ENCODE results near the gene PHACTR1. TPM values are rescaled to one million over a fixed set of nuclear protein-coding genes. Genes with fewer than 3 reads are reported as not detected.

The PHACTR1 gene
- total and polyA plus RNA-seq, 9 of the 15 experiments (the other 6 are each of a cell fraction or from before 2014, with no cell fraction given), result 11.5 to 32.6 (median 22.0) TPM

DNA sequence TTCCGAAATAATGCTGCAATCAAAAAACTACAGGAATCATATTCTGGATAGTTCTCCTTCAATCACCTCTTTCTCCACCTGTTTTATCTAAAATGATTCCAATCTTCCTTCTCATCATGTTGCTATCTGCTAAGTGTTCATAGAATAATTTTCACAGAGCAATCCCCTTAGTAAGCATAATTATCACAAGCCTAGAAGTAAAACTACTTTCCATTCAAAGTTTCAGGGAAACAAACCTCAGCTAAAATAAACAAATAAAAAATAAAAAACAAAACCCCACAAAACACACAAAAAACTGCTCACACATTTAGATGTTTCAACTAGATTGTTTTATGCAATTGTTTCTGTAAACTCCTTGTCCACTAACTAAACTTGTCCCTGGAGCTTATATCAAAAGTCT is 291.2 kb downstream of the PHACTR1 start:
- H2AFZ ChIP-seq (ENCODE audit: low read depth, low read length), result no peak overlapping the region
- ChIA-PET CTCF (ENCODE audit: low intra/inter-chr PET ratio) (no interaction called here), POLR2A (no interaction called here)
- ATAC-seq, result no peak
- no peak overlapping the region for H3K27ac ChIP-seq (ENCODE audit: extremely low read depth, low read depth, low read length)
- no peak overlapping the region for H3K9ac ChIP-seq (ENCODE audit: insufficient read depth in 1 of 2, low read depth in 2 of 2, low read length in 2 of 2)
- H3K4me1 ChIP-seq (replicated peaks in 1 of 2; ENCODE audit: control insufficient read depth in 2 of 2, insufficient read depth in 2 of 2, low read length in 2 of 2), result peaks cover 0 to 5% of the 10 kb centered on the region in 2 experiments; a peak in 2 of 5 replicates
- intact Hi-C loops (cut with micrococcal nuclease), result no loop called here
- H3K27me3 ChIP-seq (ENCODE audit: control insufficient read depth in 2 of 2, insufficient read depth in 2 of 2, low read length in 2 of 2), result peaks cover 17 to 24% of the 10 kb centered on the region in 2 experiments
- no peaks in the 10 kb centered on the region; the same call in 1 of the 2 replicates for H4K20me1 ChIP-seq (replicated peaks; ENCODE audit: control insufficient read depth, insufficient read depth, low read length)
- 20% methylated on average over 1 of the region's 1 CpG for WGBS (ENCODE audit: insufficient coverage, low coverage, missing lambda C conversion rate)
- no peaks in the 10 kb centered on the region for H3K9me1 ChIP-seq (ENCODE audit: control insufficient read depth, insufficient read depth, low read length)
- FAIRE-seq, result no peak
- no peak overlapping the region for H3K4me3 ChIP-seq
- H3K79me2 ChIP-seq (ENCODE audit: control insufficient read depth, insufficient read depth, low read length), result no peaks in the 10 kb centered on the region
- no peak overlapping the region for H3K4me2 ChIP-seq (ENCODE audit: insufficient read depth, low read length)
- no peaks in the 10 kb centered on the region for H3K36me3 ChIP-seq (ENCODE audit: control insufficient read depth, insufficient read depth, low read length)
- H3K9me3 ChIP-seq (replicated peaks; ENCODE audit: control insufficient read depth, insufficient read depth, low read depth, low read length), result no peaks in the 10 kb centered on the region
- BruUV-seq (replicated peaks), result no TSS peak
- DNase-seq (ENCODE audit: extremely low read depth in 1 of 4, low spot score in 3 of 4), result no peak
- in situ Hi-C loops (cut with MboI), result no loop called here
- TF ChIP-seq BRD9 (IDR thresholded peaks at IDR 0.05; ENCODE audit: low read depth, partially characterized antibody) (no peak), ZNF316 (IDR thresholded peaks at IDR 0.05) (peak; percentile 49), C11orf30 (IDR thresholded peaks at IDR 0.05; ENCODE audit: low read depth) (peak; percentile 32; the same call in 1 of the 2 replicates)

DNA sequence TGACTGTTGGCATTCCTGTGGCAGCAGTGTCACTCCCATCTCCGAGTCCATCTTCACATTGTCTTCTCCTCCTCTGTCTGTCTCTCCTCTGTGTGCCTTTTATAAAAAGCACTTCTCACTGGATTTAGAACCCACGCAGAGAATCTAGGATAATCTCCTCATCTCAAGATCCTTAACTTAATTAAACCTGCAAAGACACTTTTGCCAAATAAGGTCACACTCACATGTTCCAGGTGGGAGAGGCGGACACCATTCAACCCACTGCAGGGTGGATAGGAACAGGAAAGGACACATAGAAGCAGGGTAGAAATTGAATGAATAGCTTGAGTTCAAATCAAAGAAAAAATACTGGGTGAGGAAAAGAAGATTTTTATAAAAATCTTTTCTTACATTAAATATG is 292.5 kb downstream of the PHACTR1 start:
- Histone ChIP-seq H3K27ac (ENCODE audit: extremely low read depth, low read depth, low read length) (no peak overlapping the region), H2AFZ (ENCODE audit: low read depth, low read length) (no peak overlapping the region), H3K9ac (ENCODE audit: insufficient read depth in 1 of 2, low read depth in 2 of 2, low read length in 2 of 2) (no peak overlapping the region), H3K27me3 (ENCODE audit: control insufficient read depth in 2 of 2, insufficient read depth in 2 of 2, low read length in 2 of 2) (peaks cover 24 to 37% of the 10 kb centered on the region in 2 experiments), H3K36me3 (ENCODE audit: control insufficient read depth, insufficient read depth, low read length) (no peaks in the 10 kb centered on the region), H3K4me1 (replicated peaks in 1 of 2; ENCODE audit: control insufficient read depth in 2 of 2, insufficient read depth in 2 of 2, low read length in 2 of 2) (peaks cover 5 to 8% of the 10 kb centered on the region in 2 experiments; a peak in 3 of 5 replicates), H3K9me3 (replicated peaks; ENCODE audit: control insufficient read depth, insufficient read depth, low read depth, low read length) (no peaks in the 10 kb centered on the region), H3K79me2 (ENCODE audit: control insufficient read depth, insufficient read depth, low read length) (no peaks in the 10 kb centered on the region), H3K4me3 (no peak overlapping the region), H3K4me2 (ENCODE audit: insufficient read depth, low read length) (no peak overlapping the region), H3K9me1 (ENCODE audit: control insufficient read depth, insufficient read depth, low read length) (no peaks in the 10 kb centered on the region), H4K20me1 (replicated peaks; ENCODE audit: control insufficient read depth, insufficient read depth, low read length) (no peaks in the 10 kb centered on the region; the same call in 1 of the 2 replicates)
- no peak for FAIRE-seq
- POLR2A ChIA-PET, result interaction anchor here (0.8 kb wide), 1 partner anchor 167 kb away, joined by 4 read pairs; no protein-coding TSS in a partner anchor
- ATAC-seq, result no peak
- intact Hi-C loops (cut with micrococcal nuclease) (no loop called here), in situ Hi-C loops (cut with MboI) (no loop called here)
- CTCF ChIA-PET (ENCODE audit: low intra/inter-chr PET ratio), result no interaction called here
- no peak for DNase-seq (ENCODE audit: extremely low read depth in 1 of 4, low spot score in 3 of 4)
- no TSS peak for BruUV-seq (replicated peaks)
- WGBS (ENCODE audit: insufficient coverage, low coverage, missing lambda C conversion rate), result 7% methylated on average over 3 of the region's 3 CpGs
- no peak for TF ChIP-seq ZBTB7A (IDR thresholded peaks at IDR 0.05; ENCODE audit: borderline replicate concordance, control insufficient read depth, low read depth, low read length)
- no peak for TF ChIP-seq BMI1 (IDR thresholded peaks at IDR 0.05; ENCODE audit: low read length)
- TF ChIP-seq GTF2A2 (tag; IDR thresholded peaks at IDR 0.05), result no peak
- no peak for TF ChIP-seq EHMT2 (IDR thresholded peaks at IDR 0.05)
- TF ChIP-seq, protein P1, sequence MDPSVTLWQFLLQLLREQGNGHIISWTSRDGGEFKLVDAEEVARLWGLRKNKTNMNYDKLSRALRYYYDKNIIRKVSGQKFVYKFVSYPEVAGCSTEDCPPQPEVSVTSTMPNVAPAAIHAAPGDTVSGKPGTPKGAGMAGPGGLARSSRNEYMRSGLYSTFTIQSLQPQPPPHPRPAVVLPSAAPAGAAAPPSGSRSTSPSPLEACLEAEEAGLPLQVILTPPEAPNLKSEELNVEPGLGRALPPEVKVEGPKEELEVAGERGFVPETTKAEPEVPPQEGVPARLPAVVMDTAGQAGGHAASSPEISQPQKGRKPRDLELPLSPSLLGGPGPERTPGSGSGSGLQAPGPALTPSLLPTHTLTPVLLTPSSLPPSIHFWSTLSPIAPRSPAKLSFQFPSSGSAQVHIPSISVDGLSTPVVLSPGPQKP (CRISPR knock-in tag; IDR thresholded peaks at IDR 0.05), result no peak
- no peak for TF ChIP-seq NFIX (CRISPR knock-in tag; IDR thresholded peaks at IDR 0.05; ENCODE audit: low read depth)
- TF ChIP-seq, protein P2, sequence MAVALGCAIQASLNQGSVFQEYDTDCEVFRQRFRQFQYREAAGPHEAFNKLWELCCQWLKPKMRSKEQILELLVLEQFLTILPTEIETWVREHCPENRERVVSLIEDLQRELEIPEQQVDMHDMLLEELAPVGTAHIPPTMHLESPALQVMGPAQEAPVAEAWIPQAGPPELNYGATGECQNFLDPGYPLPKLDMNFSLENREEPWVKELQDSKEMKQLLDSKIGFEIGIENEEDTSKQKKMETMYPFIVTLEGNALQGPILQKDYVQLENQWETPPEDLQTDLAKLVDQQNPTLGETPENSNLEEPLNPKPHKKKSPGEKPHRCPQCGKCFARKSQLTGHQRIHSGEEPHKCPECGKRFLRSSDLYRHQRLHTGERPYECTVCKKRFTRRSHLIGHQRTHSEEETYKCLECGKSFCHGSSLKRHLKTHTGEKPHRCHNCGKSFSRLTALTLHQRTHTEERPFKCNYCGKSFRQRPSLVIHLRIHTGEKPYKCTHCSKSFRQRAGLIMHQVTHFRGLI (CRISPR knock-in tag; IDR thresholded peaks at IDR 0.05), result no peak
- no peak for TF ChIP-seq ZFP30 (CRISPR knock-in tag; IDR thresholded peaks at IDR 0.05; ENCODE audit: borderline replicate concordance)
- no peak for TF ChIP-seq MAFK (IDR thresholded peaks at IDR 0.05; ENCODE audit: low read length)
- no peak for TF ChIP-seq ZBED1 (IDR thresholded peaks at IDR 0.05)
- no peak for TF ChIP-seq ZNF184 (CRISPR knock-in tag; IDR thresholded peaks at IDR 0.05)
- no peak for TF ChIP-seq ESRRB (CRISPR knock-in tag; IDR thresholded peaks at IDR 0.05; ENCODE audit: borderline replicate concordance)
